Measurements from ENCODE around the gene IFT25. TPM values are rescaled to one million over a fixed set of nuclear protein-coding genes. Genes with fewer than 3 reads are reported as not detected.

Gene IFT25
- total RNA-seq, 1 donor from 2014 or later: 29.4 TPM

- Histone ChIP-seq H3K36me3 (ENCODE audit: insufficient read depth, low read length) (no peaks in the 10 kb centered on the region), H3K4me3 (ENCODE audit: insufficient read depth, low read depth, low read length) (no peak overlapping the region), H3K9ac (ENCODE audit: low read length) (no peak overlapping the region), H3K4me2 (ENCODE audit: low read length) (no peak overlapping the region), H3K4me1 (ENCODE audit: insufficient read depth, low read length) (no peaks in the 10 kb centered on the region), H2AFZ (ENCODE audit: low read depth, low read length) (no peak overlapping the region), H3K27me3 (ENCODE audit: insufficient read depth, low read length) (no peaks in the 10 kb centered on the region), H4K20me1 (ENCODE audit: insufficient read depth, low read length) (no peaks in the 10 kb centered on the region), H3K9me3 (ENCODE audit: insufficient read depth, low read depth, low read length) (no peaks in the 10 kb centered on the region), H3K27ac (ENCODE audit: low read depth, low read length) (no peak overlapping the region), H3K79me2 (ENCODE audit: insufficient read depth, low read length) (no peaks in the 10 kb centered on the region)
- Mint-ChIP-seq H3K4me1 (ENCODE audit: low read depth, unreplicated experiment) (peaks cover 3% of the 10 kb centered on the region), H3K9me3 (ENCODE audit: unreplicated experiment) (no peaks in the 10 kb centered on the region), H3K36me3 (ENCODE audit: low read depth, unreplicated experiment) (peaks cover 15% of the 10 kb centered on the region), H3K4me3 (ENCODE audit: unreplicated experiment) (no peak overlapping the region), H3K27ac (ENCODE audit: unreplicated experiment) (no peak overlapping the region), H3K27me3 (ENCODE audit: low read depth, unreplicated experiment) (no peaks in the 10 kb centered on the region)
- no peak for FAIRE-seq
- no peak for DNase-seq (ENCODE audit: low read depth)
- TF ChIP-seq EZH2 (IDR thresholded peaks at IDR 0.05; ENCODE audit: insufficient read depth, low read length): no peak
- no peak for TF ChIP-seq CTCF (IDR thresholded peaks at IDR 0.05; ENCODE audit: insufficient read depth, low read depth, low read length)
These were observed 32.0 kb downstream of the IFT25 start for GRCh38 chr1:53913352-53914033.

- Histone ChIP-seq H4K20me1 (ENCODE audit: insufficient read depth, low read length) (no peaks in the 10 kb centered on the region), H2AFZ (ENCODE audit: low read depth, low read length) (no peak overlapping the region), H3K4me3 (ENCODE audit: insufficient read depth, low read depth, low read length) (no peak overlapping the region), H3K9me3 (ENCODE audit: insufficient read depth, low read depth, low read length) (no peaks in the 10 kb centered on the region), H3K4me1 (ENCODE audit: insufficient read depth, low read length) (no peaks in the 10 kb centered on the region), H3K27ac (ENCODE audit: low read depth, low read length) (no peak overlapping the region), H3K9ac (ENCODE audit: low read length) (no peak overlapping the region), H3K79me2 (ENCODE audit: insufficient read depth, low read length) (no peaks in the 10 kb centered on the region), H3K27me3 (ENCODE audit: insufficient read depth, low read length) (no peaks in the 10 kb centered on the region), H3K4me2 (ENCODE audit: low read length) (no peak overlapping the region), H3K36me3 (ENCODE audit: insufficient read depth, low read length) (no peaks in the 10 kb centered on the region)
- no peak for TF ChIP-seq EZH2 (IDR thresholded peaks at IDR 0.05; ENCODE audit: insufficient read depth, low read length)
- no peak for TF ChIP-seq CTCF (IDR thresholded peaks at IDR 0.05; ENCODE audit: insufficient read depth, low read depth, low read length)
- FAIRE-seq (no peak), DNase-seq (ENCODE audit: low read depth) (no peak)
- Mint-ChIP-seq H3K36me3 (ENCODE audit: low read depth, unreplicated experiment) (peaks cover 16% of the 10 kb centered on the region), H3K27me3 (ENCODE audit: low read depth, unreplicated experiment) (no peaks in the 10 kb centered on the region), H3K4me3 (ENCODE audit: unreplicated experiment) (no peak overlapping the region), H3K9me3 (ENCODE audit: unreplicated experiment) (no peaks in the 10 kb centered on the region), H3K4me1 (ENCODE audit: low read depth, unreplicated experiment) (peaks cover 3% of the 10 kb centered on the region), H3K27ac (ENCODE audit: unreplicated experiment) (no peak overlapping the region)
These were observed 34.1 kb downstream of the IFT25 start for GRCh38 chr1:53911442-53911841.

- DNase-seq (ENCODE audit: low read depth) (no peak), FAIRE-seq (no peak)
- Mint-ChIP-seq H3K9me3 (ENCODE audit: unreplicated experiment) (no peaks in the 10 kb centered on the region), H3K4me3 (ENCODE audit: unreplicated experiment) (no peak overlapping the region), H3K4me1 (ENCODE audit: low read depth, unreplicated experiment) (peaks cover 3% of the 10 kb centered on the region), H3K27ac (ENCODE audit: unreplicated experiment) (no peak overlapping the region), H3K36me3 (ENCODE audit: low read depth, unreplicated experiment) (peaks cover 13% of the 10 kb centered on the region), H3K27me3 (ENCODE audit: low read depth, unreplicated experiment) (no peaks in the 10 kb centered on the region)
- no peak overlapping the region for H3K4me3 ChIP-seq (ENCODE audit: insufficient read depth, low read depth, low read length)
- H3K36me3 ChIP-seq (ENCODE audit: insufficient read depth, low read length): no peaks in the 10 kb centered on the region
- H2AFZ ChIP-seq (ENCODE audit: low read depth, low read length): no peak overlapping the region
- H3K4me1 ChIP-seq (ENCODE audit: insufficient read depth, low read length): no peaks in the 10 kb centered on the region
- H3K27me3 ChIP-seq (ENCODE audit: insufficient read depth, low read length): no peaks in the 10 kb centered on the region
- no peak overlapping the region for H3K9ac ChIP-seq (ENCODE audit: low read length)
- no peaks in the 10 kb centered on the region for H3K79me2 ChIP-seq (ENCODE audit: insufficient read depth, low read length)
- H3K9me3 ChIP-seq (ENCODE audit: insufficient read depth, low read depth, low read length): no peaks in the 10 kb centered on the region
- TF ChIP-seq CTCF (IDR thresholded peaks at IDR 0.05; ENCODE audit: insufficient read depth, low read depth, low read length): no peak
- TF ChIP-seq EZH2 (IDR thresholded peaks at IDR 0.05; ENCODE audit: insufficient read depth, low read length): no peak
- no peaks in the 10 kb centered on the region for H4K20me1 ChIP-seq (ENCODE audit: insufficient read depth, low read length)
- H3K4me2 ChIP-seq (ENCODE audit: low read length): no peak overlapping the region
- no peak overlapping the region for H3K27ac ChIP-seq (ENCODE audit: low read depth, low read length)
These were observed 35.6 kb downstream of the IFT25 start for GRCh38 chr1:53909946-53910345.

Measured in astrocyte (in vitro differentiated cells and primary cell).